Kidney (tissue), 14 donors: ENCODE measurements around the gene ARID3A. TPM values are rescaled to one million over a fixed set of nuclear protein-coding genes. Genes with fewer than 3 reads are reported as not detected.

Experiments used
- DNase-seq, 5 donors: peaks; one replicate each; pipeline ENCODE4 v3.0.0-alpha.2; 2013 to 2020
- FAIRE-seq: peaks from 2 replicates; lab custom pipeline; 2012; peaks lifted over from hg19 to GRCh38; lab: Jason Lieb, UNC
- H3K27ac ChIP-seq, 2 donors: one replicate each; pipeline ENCODE4 v1.7.0; 2013; ENCODE audit warnings: low read depth in 2 of 2, low read length in 2 of 2, inconsistent platforms in 1 of 2
- H3K27me3 ChIP-seq: one replicate; pipeline ENCODE4 v1.7.1; 2013; ENCODE audit warnings: low read length, inconsistent platforms; ENCODE audit not compliant: control insufficient read depth, insufficient read depth
- H3K36me3 ChIP-seq, 3 donors: one replicate each; pipeline versions ENCODE4 v1.7.0 to v1.7.1; 2013; ENCODE audit warnings: low read length in 3 of 3, control low read depth in 1 of 3, inconsistent platforms in 1 of 3; ENCODE audit not compliant: insufficient read depth in 3 of 3, control insufficient read depth in 2 of 3
- H3K4me1 ChIP-seq, 3 donors: one replicate each; pipeline versions ENCODE4 v1.7.0 to v1.7.1; 2013; ENCODE audit warnings: low read length in 3 of 3, inconsistent platforms in 1 of 3, low read depth in 1 of 3; ENCODE audit not compliant: control insufficient read depth in 2 of 3, insufficient read depth in 2 of 3
- H3K4me3 ChIP-seq, 3 donors: one replicate each; pipeline versions ENCODE4 v1.7.0 to v1.8.1; 2013; ENCODE audit warnings: low read length in 3 of 3, control low read depth in 1 of 3, inconsistent platforms in 1 of 3
- H3K9ac ChIP-seq, 3 donors: one replicate each; pipeline versions ENCODE4 v1.7.0 to v1.7.1; 2013; ENCODE audit warnings: low read length in 3 of 3, control low read depth in 1 of 3, inconsistent platforms in 1 of 3
- H3K9me3 ChIP-seq, 3 donors: one replicate each; pipeline versions ENCODE4 v1.7.0 to v1.7.1; 2013; ENCODE audit warnings: low read length in 3 of 3, control low read depth in 1 of 3, inconsistent platforms in 1 of 3; ENCODE audit not compliant: control insufficient read depth in 2 of 3, insufficient read depth in 1 of 3
- CTCF ChIP-seq: IDR thresholded peaks from 3 replicates; pipeline ENCODE4 v1.5.1; 2012; ENCODE audit warnings: mild to moderate bottlenecking, moderate library complexity, borderline replicate concordance; ENCODE audit not compliant: insufficient read depth; ENCODE audit errors: extremely low read depth
- intact Hi-C: fragments of 100-400 bp; cut with DNase I; formaldehyde crosslinking; loops from one replicate; pipeline ENCODE4 v1.11.1; 2022
- polyA plus RNA-seq: library from polyadenylated mRNA; stranded (reverse); fragments of 350-450 nt; fragmentation: Illumina TruSeq; extraction: RNeasy Lipid Tissue Mini Kit (QIAGEN cat#74804); gene quantifications from one replicate; pipeline ENCODE4 v1.2.3, GENCODE V29; 2014; ENCODE audit warnings: low read depth, low replicate concordance; ENCODE audit not compliant: insufficient read depth
- total RNA-seq: library from RNA; stranded (reverse); fragmentation: NEBNext Ultra II Directional; extraction: Animal tissue kit (Norgen Biotek cat#: 25700); gene quantifications from one replicate; pipeline ENCODE4 v1.2.1, GENCODE V29; 2021
- donor health status: control.
- donor health status: control.
- donor health status: control.
- donor health status: control.
- donor health status: control.
- donor health status: DM: yes; HTN: yes; CAD: no.
- donor health status: Normal renal cell carcinoma (clear cell type).

ARID3A gene
- total and polyA plus RNA-seq, 2 donors from 2014 or later = 5.6 to 16.9 TPM

GRCh38 chr19:954272-954671 is 28.4 kb downstream of the ARID3A start:
- Histone ChIP-seq H3K27me3 (no peaks in the 10 kb centered on the region), H3K4me3 (no peak overlapping the region), H3K9me3 (no peaks in the 10 kb centered on the region), H3K36me3 (no peaks in the 10 kb centered on the region), H3K27ac (peak overlapping the region; percentile 80 to 87), H3K9ac (peak overlapping the region in 1 of 3 donors; percentile 40), H3K4me1 (peaks cover 0 to 38% (median 12%) of the 10 kb centered on the region in 3 donors)
- FAIRE-seq = no peak
- no peak for DNase-seq
- intact Hi-C loops = no loop called here
- no peak for TF ChIP-seq CTCF

GRCh38 chr19:954672-955494 is 29.0 kb downstream of the ARID3A start:
- Histone ChIP-seq H3K27me3 (no peaks in the 10 kb centered on the region), H3K9ac (peak overlapping the region in 1 of 3 donors; percentile 40), H3K36me3 (no peaks in the 10 kb centered on the region), H3K27ac (peak overlapping the region; percentile 80 to 87), H3K4me1 (peaks cover 0 to 38% (median 12%) of the 10 kb centered on the region in 3 donors), H3K4me3 (no peak overlapping the region), H3K9me3 (no peaks in the 10 kb centered on the region)
- no peak for TF ChIP-seq CTCF
- intact Hi-C loops = no loop called here
- FAIRE-seq = no peak
- peak in 4 of 5 donors; percentile 91 to 93 (median 92) for DNase-seq

GRCh38 chr19:955803-956765 is 30.2 kb downstream of the ARID3A start:
- DNase-seq = peak; percentile 85 to 92 (median 91)
- intact Hi-C loops = no loop called here

More at GRCh38 chr19:955803-956765, 30.2 kb downstream of the ARID3A start:
- no peaks in the 10 kb centered on the region for H3K9me3 ChIP-seq
- TF ChIP-seq CTCF = no peak
- H3K4me1 ChIP-seq = peaks cover 0 to 38% (median 12%) of the 10 kb centered on the region in 3 donors
- no peak overlapping the region for H3K4me3 ChIP-seq
- no peak overlapping the region for H3K9ac ChIP-seq
- H3K36me3 ChIP-seq = no peaks in the 10 kb centered on the region
- no peak for FAIRE-seq
- peak overlapping the region; percentile 80 to 87 for H3K27ac ChIP-seq
- no peaks in the 10 kb centered on the region for H3K27me3 ChIP-seq
